ENCODE data around the gene C10orf95.

The C10orf95 gene

DNA sequence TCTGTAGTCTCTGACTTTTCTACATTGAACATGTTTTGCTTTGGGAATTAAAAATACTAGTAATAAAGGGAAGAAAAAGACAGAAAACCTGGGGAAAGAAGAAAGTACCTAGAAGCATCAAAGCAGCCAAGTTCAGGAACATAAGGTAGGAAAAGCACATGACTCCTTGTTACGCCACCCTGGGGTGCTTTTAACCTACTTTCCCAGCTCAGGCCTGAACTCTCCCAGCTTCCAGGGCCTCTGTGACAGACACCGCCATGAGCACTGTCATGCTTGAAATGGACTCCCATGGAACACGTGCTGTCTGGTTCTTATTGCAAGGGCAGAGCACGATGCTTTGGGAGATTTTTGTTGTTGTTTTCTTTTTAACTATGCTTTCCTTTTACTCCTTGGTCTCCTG lies 39.8 kb upstream of the C10orf95 start:
- no peak overlapping the region for H3K4me3 ChIP-seq (ENCODE audit: control insufficient read depth, low read depth, low read length)
- TF ChIP-seq, protein P1, sequence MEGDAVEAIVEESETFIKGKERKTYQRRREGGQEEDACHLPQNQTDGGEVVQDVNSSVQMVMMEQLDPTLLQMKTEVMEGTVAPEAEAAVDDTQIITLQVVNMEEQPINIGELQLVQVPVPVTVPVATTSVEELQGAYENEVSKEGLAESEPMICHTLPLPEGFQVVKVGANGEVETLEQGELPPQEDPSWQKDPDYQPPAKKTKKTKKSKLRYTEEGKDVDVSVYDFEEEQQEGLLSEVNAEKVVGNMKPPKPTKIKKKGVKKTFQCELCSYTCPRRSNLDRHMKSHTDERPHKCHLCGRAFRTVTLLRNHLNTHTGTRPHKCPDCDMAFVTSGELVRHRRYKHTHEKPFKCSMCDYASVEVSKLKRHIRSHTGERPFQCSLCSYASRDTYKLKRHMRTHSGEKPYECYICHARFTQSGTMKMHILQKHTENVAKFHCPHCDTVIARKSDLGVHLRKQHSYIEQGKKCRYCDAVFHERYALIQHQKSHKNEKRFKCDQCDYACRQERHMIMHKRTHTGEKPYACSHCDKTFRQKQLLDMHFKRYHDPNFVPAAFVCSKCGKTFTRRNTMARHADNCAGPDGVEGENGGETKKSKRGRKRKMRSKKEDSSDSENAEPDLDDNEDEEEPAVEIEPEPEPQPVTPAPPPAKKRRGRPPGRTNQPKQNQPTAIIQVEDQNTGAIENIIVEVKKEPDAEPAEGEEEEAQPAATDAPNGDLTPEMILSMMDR (IDR thresholded peaks at IDR 0.05; ENCODE audit: control insufficient read depth, insufficient read depth, low read depth, low read length, missing control alignments) = no peak
- DNase-seq (ENCODE audit: low read depth) = no peak

DNA sequence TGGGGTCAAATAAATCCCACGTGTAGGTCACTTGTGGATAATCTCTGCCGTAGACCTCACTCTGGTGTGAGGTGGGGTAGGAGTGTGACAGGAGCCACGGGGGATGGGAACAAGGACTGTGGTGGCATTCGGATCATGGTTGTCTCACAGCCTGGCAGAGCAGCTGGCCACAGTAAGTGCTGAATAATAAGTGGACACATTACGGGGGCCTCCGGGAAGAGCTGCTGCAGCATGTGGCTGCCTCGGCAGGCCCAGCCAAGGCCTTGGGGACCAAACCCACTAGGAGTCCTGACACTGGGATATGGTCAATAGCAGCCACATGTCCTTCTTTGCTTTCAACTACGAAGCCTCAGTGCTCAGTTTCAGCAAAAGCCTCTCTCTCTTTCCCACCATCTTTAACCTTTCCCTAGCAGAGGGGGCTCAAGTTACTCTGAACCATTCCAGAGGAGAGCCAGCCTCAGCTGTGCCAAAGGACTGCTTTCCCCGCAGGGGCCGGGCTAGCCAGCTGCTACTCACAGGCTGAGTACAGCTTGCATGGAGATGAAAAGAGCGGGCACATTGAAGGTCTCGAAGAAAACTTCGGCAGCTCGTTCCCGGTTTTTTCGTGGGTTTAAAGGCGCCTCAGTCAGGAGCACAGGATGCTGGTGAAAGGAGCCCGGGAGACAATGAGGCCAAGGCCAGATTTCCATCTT lies 33.9 kb upstream of the C10orf95 start:
- TF ChIP-seq, protein P1 (IDR thresholded peaks at IDR 0.05; ENCODE audit: control insufficient read depth, insufficient read depth, low read depth, low read length, missing control alignments) = no peak
- H3K4me3 ChIP-seq (ENCODE audit: control insufficient read depth, low read depth, low read length) = no peak overlapping the region
- no peak for DNase-seq (ENCODE audit: low read depth)

DNA sequence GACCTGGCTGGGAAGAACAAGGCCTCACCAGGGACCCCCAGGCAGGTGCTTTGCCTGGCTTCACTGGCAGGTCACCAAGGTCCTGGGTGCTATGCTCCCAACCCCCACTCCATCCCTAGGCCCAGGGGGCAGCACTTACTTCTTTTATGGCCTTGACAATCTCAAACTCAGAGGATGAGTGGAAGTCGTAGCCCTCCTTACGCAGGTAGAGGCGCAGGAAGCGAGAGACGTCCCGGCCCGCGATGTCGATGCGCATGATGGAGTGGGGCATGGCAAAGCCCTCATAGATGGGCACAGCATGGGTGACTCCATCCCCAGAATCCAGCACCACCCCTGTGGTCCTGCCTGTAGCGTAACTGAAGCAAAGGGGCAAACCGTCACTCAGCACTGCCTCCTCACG lies 32.7 kb upstream of the C10orf95 start:
- TF ChIP-seq, protein P1 (IDR thresholded peaks at IDR 0.05; ENCODE audit: control insufficient read depth, insufficient read depth, low read depth, low read length, missing control alignments) = no peak
- H3K4me3 ChIP-seq (ENCODE audit: control insufficient read depth, low read depth, low read length) = no peak overlapping the region
- no peak for DNase-seq (ENCODE audit: low read depth)

DNA sequence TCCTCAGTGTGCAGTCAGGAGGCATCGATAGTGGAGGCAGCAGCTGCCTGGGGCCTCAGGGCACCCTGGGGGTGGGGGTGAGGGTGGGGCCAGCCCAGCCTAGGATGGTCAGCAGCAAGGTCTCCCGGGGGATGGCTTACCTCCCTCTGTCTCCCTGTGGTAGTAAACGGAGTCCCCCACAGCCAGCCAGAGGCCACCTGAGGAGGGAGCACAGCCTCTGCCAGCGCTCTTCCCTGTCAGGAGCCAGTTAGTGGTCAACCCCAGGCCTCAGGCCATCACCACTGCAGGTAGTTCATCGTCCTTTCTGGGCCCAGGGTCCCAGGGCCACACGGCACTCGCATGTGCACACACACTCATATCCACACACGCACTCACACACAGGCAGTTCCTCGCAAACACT lies 29.1 kb upstream of the C10orf95 start:
- TF ChIP-seq, protein P1 (IDR thresholded peaks at IDR 0.05; ENCODE audit: control insufficient read depth, insufficient read depth, low read depth, low read length, missing control alignments) = no peak
- no peak for DNase-seq (ENCODE audit: low read depth)
- no peak overlapping the region for H3K4me3 ChIP-seq (ENCODE audit: control insufficient read depth, low read depth, low read length)

DNA sequence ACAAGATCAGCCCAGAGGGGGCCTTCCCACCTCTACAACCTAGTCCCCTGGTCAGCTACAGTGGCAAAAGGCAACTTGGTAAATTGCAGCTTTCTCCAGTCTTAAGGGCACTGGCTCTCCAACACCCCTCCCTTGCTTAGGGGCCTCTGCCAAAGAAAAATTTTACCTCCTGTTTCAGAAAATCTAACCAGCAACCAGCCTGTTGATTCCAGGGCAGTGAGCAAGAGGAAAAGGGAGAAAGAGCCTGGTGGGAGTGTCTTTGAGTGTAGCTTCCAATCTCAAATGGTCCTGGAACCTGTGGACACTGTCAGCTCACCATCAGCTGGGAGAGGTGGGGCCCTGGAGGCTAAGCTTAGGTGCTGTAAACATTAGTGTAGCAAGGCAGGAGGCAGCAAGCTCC lies 28.3 kb upstream of the C10orf95 start:
- no peak overlapping the region for H3K4me3 ChIP-seq (ENCODE audit: control insufficient read depth, low read depth, low read length)
- TF ChIP-seq, protein P1 (IDR thresholded peaks at IDR 0.05; ENCODE audit: control insufficient read depth, insufficient read depth, low read depth, low read length, missing control alignments) = no peak
- DNase-seq (ENCODE audit: low read depth) = no peak

DNA sequence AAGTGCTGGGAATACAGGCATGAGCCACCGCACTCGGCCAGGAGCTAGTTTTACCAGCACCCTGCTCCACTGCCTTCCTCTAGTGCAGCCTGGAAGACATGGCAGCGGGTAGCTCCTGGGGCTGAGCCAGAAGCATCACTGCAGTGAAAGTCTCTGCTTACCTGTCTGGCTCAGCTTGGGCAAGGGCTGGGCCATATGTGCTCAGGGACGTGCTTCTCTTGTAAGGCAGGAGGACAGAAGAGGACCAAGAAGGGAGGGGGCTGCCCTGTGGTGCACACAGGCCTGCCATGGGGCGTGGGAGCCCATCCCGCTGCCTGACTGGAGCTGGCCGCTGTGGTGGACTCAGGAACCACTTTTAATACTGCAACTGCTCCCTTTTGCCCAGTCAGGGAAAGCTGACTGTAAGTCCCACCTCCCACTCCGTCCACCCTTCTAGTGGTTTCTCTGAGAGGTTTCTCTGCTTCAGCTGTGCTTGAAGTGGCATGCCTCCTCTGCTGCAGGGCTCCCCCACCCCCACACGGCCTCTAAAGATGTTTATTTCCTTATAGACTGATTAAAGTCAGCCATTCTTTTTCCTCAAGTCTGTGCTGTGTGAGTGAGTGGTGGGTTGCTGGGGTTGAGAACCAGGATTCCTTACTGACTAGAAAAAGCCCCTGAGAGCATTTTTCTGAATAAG lies 25.3 kb upstream of the C10orf95 start:
- no peak overlapping the region for H3K4me3 ChIP-seq (ENCODE audit: control insufficient read depth, low read depth, low read length)
- no peak for DNase-seq (ENCODE audit: low read depth)
- TF ChIP-seq, protein P1 (IDR thresholded peaks at IDR 0.05; ENCODE audit: control insufficient read depth, insufficient read depth, low read depth, low read length, missing control alignments) = no peak
